AG08395 (cell line): ENCODE results near the gene KIRREL1.

Experiments
- DNase-seq: peaks from one replicate; pipeline ENCODE4 v3.0.0; 2012; ENCODE audit warnings: mixed read lengths, low spot score

KIRREL1 gene

GRCh38 chr1:157993147-157993917, at the start of gene KIRREL1:
Gene KIRREL1 (plus strand): TSS chr1:157993645. CDS start chr1:157993677, 32 bp downstream.
- DNase-seq = peak; percentile 79

- no peak for DNase-seq
Measured at GRCh38 chr1:157944663-157945280, 48.7 kb upstream of the KIRREL1 start.

DNA sequence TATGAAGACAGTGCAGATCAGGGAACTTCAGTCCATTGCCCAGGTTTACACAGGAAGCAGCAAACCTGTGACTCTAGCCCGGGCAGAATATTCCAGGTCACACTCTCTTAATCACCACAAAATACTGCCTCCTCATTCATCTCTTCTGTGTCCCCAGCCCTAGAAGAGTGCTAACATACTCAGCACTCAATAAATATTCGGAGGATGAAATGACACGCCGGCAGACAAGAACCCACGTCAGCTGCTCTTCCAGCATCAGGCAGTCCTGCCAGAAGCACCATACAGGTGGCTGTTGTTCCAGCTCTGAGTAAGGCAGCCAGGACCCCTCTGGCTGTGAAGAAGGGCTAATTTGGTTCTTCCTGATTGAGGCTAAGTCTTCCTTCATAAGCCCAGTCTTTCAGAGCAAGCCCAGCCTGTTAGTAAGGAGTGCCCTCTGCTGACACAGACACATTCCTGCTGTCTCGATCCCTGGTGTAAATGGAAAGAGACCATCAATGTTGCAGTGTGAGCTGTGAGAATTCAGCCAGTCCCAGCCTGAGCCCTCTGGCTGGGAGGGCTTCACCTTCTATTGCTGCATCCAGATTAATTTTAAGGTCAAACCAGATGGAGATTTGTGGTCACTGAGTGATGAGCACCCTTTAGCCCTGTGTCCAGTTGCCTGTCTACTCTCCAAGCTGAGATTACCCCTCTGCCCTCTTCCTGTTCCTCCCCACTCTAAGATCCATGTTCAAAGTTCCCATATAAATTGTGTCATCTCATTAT, 45.0 kb upstream of the KIRREL1 start:
- DNase-seq = peak; percentile 11

- DNase-seq = no peak
Measured at GRCh38 chr1:157949074-157949354, 44.4 kb upstream of the KIRREL1 start.

DNA sequence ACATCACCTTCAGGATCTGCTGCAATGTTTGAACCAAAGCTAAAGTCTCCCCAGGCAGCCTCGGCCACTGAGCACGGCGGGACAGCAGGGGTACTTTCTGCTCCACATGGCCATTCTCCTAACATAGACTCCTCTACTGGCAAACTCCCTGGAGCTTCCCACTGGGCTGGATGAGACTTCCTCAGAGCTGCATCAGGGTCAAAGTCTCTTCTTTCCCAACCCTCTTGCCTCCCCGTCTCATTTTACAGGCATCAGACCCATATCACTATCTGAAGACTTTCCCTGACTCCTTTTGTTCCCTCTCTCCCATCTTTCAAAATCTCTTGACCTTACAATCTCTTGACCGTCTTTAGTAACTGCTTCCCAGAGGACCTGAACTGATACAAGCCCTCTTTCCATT, 42.2 kb upstream of the KIRREL1 start:
- no peak for DNase-seq

GRCh38 chr1:157952601-157953000, 40.8 kb upstream of the KIRREL1 start:
- no peak for DNase-seq

DNA sequence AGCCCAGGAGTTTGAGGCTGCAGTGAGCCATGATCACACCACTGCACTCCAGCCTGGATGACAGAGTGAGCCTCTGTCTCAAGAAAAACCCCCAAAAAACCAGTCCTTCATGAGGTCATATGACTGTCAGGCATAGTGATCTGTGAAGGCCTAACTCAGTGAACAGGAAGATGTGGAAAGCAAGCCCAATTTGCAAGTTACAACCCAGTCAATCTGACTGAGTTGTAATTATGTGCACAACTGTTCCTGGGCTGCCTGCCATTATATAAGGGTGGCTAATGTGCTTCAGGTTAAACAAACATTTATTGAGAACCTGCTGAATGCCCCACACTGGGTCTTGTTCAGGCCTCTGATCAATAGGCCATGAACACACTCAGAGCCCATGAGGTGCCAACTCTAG, 38.2 kb upstream of the KIRREL1 start:
- DNase-seq = no peak

- DNase-seq = no peak
Measured at GRCh38 chr1:157955857-157956256, 37.6 kb upstream of the KIRREL1 start.

- no peak for DNase-seq
Measured at GRCh38 chr1:157956732-157957131, 36.7 kb upstream of the KIRREL1 start.

- DNase-seq = no peak
Measured at GRCh38 chr1:157958263-157958662, 35.2 kb upstream of the KIRREL1 start.

DNA sequence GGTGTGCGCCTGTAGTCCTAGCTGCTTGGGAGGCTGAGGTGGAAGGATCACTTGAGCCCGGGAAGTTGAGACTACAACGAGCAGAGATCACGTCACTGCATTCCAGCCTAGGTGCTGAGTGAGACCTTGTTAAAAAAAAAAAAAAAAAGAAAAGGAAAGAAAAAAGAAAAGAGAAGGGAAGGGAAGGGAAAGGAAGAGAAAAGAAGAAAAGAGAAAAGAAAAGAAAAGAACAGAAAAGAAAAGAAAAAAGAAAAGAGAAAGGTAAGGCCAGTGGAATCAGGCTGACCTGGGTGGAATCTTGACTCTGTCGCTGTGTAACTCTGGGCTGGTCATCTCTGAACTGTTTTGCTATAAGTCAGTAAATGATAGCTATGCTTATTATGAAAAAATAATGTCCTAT, 33.7 kb upstream of the KIRREL1 start:
- no peak for DNase-seq

- DNase-seq = no peak
Measured at GRCh38 chr1:157960773-157961172, 32.7 kb upstream of the KIRREL1 start.

GRCh38 chr1:157961805-157962762, 31.4 kb upstream of the KIRREL1 start:
- DNase-seq = peak; percentile 75

- peak; percentile 82 for DNase-seq
Measured at GRCh38 chr1:157963713-157964112, 29.7 kb upstream of the KIRREL1 start.

- no peak for DNase-seq
Measured at GRCh38 chr1:157965584-157965983, 27.9 kb upstream of the KIRREL1 start.

GRCh38 chr1:157966031-157966537, 27.4 kb upstream of the KIRREL1 start:
- peak; percentile 39 for DNase-seq

GRCh38 chr1:157967205-157967604, 26.2 kb upstream of the KIRREL1 start:
- DNase-seq = no peak

DNA sequence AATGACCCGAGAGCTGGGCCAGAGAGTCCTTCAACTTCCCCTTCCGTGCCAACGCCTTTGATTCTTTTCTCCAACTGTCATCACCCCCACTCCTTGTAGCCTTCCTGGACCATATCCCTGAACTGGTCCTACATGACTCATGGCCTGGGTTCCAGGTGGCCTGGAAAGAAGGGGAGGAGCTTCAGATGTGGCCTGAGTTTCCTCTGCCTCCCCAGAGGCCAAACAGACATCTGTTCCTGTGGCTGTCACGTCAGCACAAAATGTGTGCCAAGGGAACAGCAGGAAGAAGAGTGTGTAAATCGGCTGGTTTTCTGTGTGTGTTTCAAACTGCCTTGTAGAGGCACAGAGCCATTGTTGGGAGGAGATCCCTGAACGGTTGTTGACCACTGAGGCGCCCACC, 24.9 kb upstream of the KIRREL1 start:
- peak; percentile 60 for DNase-seq

DNA sequence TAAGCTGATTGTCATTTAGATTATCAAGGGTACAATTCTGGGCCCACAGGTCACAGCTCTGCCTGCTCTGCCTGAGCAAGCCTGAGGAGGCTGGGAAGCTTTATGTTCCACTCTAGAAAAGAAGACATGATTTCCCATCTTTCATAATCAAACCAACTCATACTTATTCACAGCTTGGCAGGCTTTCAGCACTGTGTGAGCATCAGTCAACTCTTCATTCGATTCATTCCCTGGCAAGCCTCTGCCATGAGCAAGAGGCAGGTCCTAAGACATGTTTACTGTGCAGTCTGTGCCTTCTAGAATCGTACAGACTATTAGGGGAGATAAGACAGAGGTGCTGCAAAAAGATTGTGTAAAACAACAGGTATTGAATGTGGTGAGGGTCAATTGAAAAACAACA, 24.5 kb upstream of the KIRREL1 start:
- DNase-seq = peak; percentile 82

DNA sequence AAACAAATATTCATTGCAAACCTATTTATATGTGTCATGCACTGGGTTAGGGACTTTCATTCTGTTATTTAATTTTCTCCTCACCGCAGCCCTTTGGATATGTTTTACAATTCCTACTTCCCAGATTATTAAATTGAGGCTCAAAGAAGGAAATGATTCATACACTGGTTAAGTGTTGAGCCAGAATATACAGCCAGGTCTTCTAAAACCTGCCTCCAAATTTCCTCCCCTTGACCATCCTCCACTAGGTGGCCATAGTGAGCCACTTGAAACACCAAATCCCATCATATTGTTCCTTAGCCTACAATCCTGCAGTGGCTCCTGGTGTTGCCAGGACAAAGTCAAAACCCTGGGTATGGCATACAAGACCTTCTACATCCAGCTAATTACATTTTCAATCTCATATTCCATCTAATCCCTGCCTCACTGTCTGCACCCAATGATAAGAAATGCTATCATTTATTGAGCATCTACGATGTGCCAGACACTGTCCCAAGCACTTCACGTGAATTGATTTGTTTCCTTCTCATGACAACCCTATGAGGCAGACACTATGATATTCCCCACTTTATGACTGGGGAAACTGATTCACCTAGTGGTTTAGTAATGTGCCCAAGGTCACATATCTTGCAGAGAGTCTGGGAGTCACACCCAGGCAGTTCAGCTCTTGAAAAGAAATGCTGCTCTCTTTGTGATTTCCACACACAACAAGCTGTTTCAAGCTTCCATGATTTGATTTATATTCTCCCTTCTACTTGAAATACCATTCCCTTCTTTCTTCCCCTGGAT, 23.6 kb upstream of the KIRREL1 start:
- peak; percentile 84 for DNase-seq

- DNase-seq = no peak
Measured at GRCh38 chr1:157971769-157972168, 21.7 kb upstream of the KIRREL1 start.
